Measurements from ENCODE around the gene PRPSAP2. TPM values are rescaled to one million over a fixed set of nuclear protein-coding genes. Genes with fewer than 3 reads are reported as not detected.

PRPSAP2 gene
- total and polyA plus RNA-seq, 12 donors, result 13.9 to 56.9 (median 31.1) TPM

GRCh38 chr17:18967916-18968315 lies 110.0 kb downstream of the PRPSAP2 start:
- intact Hi-C loops (cut with DNase I), result no loop called here
- Histone ChIP-seq H3K27me3 (no peaks in the 10 kb centered on the region), H3K4me3 (no peak overlapping the region), H3K9me3 (replicated peaks in 1 of 3) (no peaks in the 10 kb centered on the region), H3K27ac (no peak overlapping the region), H3K4me1 (replicated peaks in 1 of 2) (no peaks in the 10 kb centered on the region), H3K36me3 (replicated peaks in 1 of 2) (no peaks in the 10 kb centered on the region)
- no peak for DNase-seq
- no peak for TF ChIP-seq CTCF (IDR thresholded peaks at IDR 0.05)
- no peak for TF ChIP-seq POLR2A (IDR thresholded peaks at IDR 0.05)
- 66 to 100% (median 73%) methylated on average over 2 to 4 of the region's 4 CpGs for WGBS, 4 donors

GRCh38 chr17:18968345-18968744 lies 110.4 kb downstream of the PRPSAP2 start:
- Histone ChIP-seq H3K27me3 (no peaks in the 10 kb centered on the region), H3K4me3 (no peak overlapping the region), H3K4me1 (replicated peaks in 1 of 2) (no peaks in the 10 kb centered on the region), H3K27ac (no peak overlapping the region), H3K9me3 (replicated peaks in 1 of 3) (no peaks in the 10 kb centered on the region), H3K36me3 (replicated peaks in 1 of 2) (no peaks in the 10 kb centered on the region)
- WGBS, 4 donors, result 82 to 100% (median 88%) methylated on average over 2 to 4 of the region's 4 CpGs
- TF ChIP-seq CTCF (IDR thresholded peaks at IDR 0.05) (no peak), POLR2A (IDR thresholded peaks at IDR 0.05) (no peak)
- intact Hi-C loops (cut with DNase I), result no loop called here
- no peak for DNase-seq

- intact Hi-C loops (cut with DNase I), result no loop called here
- no peak overlapping the region for H3K27ac ChIP-seq
- H3K4me3 ChIP-seq, result no peak overlapping the region
- no peaks in the 10 kb centered on the region for H3K9me3 ChIP-seq (replicated peaks in 1 of 3)
- H3K4me1 ChIP-seq (replicated peaks in 1 of 2), result no peaks in the 10 kb centered on the region
- TF ChIP-seq POLR2A (IDR thresholded peaks at IDR 0.05) (no peak), CTCF (IDR thresholded peaks at IDR 0.05) (no peak)
- H3K27me3 ChIP-seq, result no peaks in the 10 kb centered on the region
- WGBS, 4 donors, result 64 to 82% (median 76%) methylated on average over 6 to 23 of the region's 23 CpGs
- peak in 5 of 7 donors; percentile 49 to 70 (median 56) for DNase-seq
- H3K36me3 ChIP-seq (replicated peaks in 1 of 2), result no peaks in the 10 kb centered on the region
Observed at GRCh38 chr17:18968945-18969887, 111.3 kb downstream of the PRPSAP2 start.

- 86 to 92% (median 90%) methylated on average over 9 to 28 of the region's 28 CpGs for WGBS, 4 donors
- H3K36me3 ChIP-seq (replicated peaks in 1 of 2), result no peaks in the 10 kb centered on the region
- H3K27me3 ChIP-seq, result no peaks in the 10 kb centered on the region
- no peak for TF ChIP-seq POLR2A (IDR thresholded peaks at IDR 0.05)
- no peak for TF ChIP-seq CTCF (IDR thresholded peaks at IDR 0.05)
- no peaks in the 10 kb centered on the region for H3K4me1 ChIP-seq (replicated peaks in 1 of 2)
- DNase-seq, result no peak
- H3K9me3 ChIP-seq (replicated peaks in 1 of 3), result no peaks in the 10 kb centered on the region
- no peak overlapping the region for H3K4me3 ChIP-seq
- H3K27ac ChIP-seq, result no peak overlapping the region
- intact Hi-C loops (cut with DNase I), result no loop called here
Observed at GRCh38 chr17:18970582-18971480, 112.9 kb downstream of the PRPSAP2 start.

Measured in adrenal gland (tissue), 12 donors.